Activated naive CD4-positive, alpha-beta T cell treated with anti-CD3 and anti-CD28 coated beads, Interleukin-2, amount 50 U/mL, for 24 hours (primary cell): ENCODE results near the gene SUSD4.

Source experiments
- H3K27ac Mint-ChIP-seq: one replicate; pipeline ENCODE4 v1.8.0; 2021; ENCODE audit warnings: mild to moderate bottlenecking, mixed read lengths
- H3K27me3 Mint-ChIP-seq: one replicate; pipeline ENCODE4 v1.8.0; 2021; ENCODE audit warnings: mixed read lengths
- H3K36me3 Mint-ChIP-seq: one replicate; pipeline ENCODE4 v1.8.0; 2021; ENCODE audit warnings: mixed read lengths
- H3K4me1 Mint-ChIP-seq: one replicate; pipeline ENCODE4 v1.8.0; 2021; ENCODE audit warnings: mixed read lengths
- H3K4me3 Mint-ChIP-seq: one replicate; pipeline ENCODE4 v1.8.0; 2021; ENCODE audit warnings: mild to moderate bottlenecking, mixed read lengths
- H3K9me3 Mint-ChIP-seq: one replicate; pipeline ENCODE4 v1.8.0; 2021; ENCODE audit warnings: mixed read lengths

SUSD4 gene

GRCh38 chr1:223201967-223202366 is 162.0 kb downstream of the SUSD4 start:
- H3K9me3 Mint-ChIP-seq: no peaks in the 10 kb centered on the region
- H3K36me3 Mint-ChIP-seq: no peaks in the 10 kb centered on the region
- H3K27me3 Mint-ChIP-seq: no peaks in the 10 kb centered on the region
- no peak overlapping the region for H3K4me3 Mint-ChIP-seq
- H3K4me1 Mint-ChIP-seq: peaks cover 30% of the 10 kb centered on the region
- peak overlapping the region; percentile 53 for H3K27ac Mint-ChIP-seq

GRCh38 chr1:223200903-223201302 is 163.1 kb downstream of the SUSD4 start:
- no peaks in the 10 kb centered on the region for H3K36me3 Mint-ChIP-seq
- H3K27ac Mint-ChIP-seq: no peak overlapping the region
- no peaks in the 10 kb centered on the region for H3K27me3 Mint-ChIP-seq
- H3K4me3 Mint-ChIP-seq: no peak overlapping the region
- no peaks in the 10 kb centered on the region for H3K9me3 Mint-ChIP-seq
- peaks cover 30% of the 10 kb centered on the region for H3K4me1 Mint-ChIP-seq

DNA sequence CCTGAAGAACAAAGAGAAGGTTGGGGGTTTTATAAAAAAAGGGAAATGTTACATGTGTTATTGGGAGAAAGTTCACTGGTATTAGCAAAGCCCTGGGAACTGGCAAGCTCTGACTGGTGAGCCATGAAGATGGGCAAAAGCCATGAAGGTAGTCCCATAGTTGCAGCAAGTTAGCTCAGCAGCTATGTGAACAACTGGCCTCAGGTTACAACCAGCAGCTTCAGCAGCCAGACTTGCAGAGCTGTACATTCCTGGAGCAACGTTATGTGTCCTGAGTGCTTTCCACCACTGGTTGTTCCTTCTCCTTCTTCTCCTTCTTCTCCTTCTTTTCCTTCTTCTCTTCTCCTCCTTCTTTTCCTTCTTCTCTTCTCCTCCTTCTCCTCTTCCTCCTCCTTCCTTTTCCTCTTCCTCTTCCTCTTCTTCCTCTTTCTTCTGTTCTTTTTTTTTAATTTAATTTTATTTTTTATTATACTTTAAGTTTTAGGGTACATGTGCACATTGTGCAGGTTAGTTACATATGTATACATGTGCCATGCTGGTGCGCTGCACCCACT is 164.8 kb downstream of the SUSD4 start:
- H3K4me1 Mint-ChIP-seq: peaks cover 41% of the 10 kb centered on the region
- H3K9me3 Mint-ChIP-seq: no peaks in the 10 kb centered on the region
- no peak overlapping the region for H3K4me3 Mint-ChIP-seq
- no peak overlapping the region for H3K27ac Mint-ChIP-seq
- H3K27me3 Mint-ChIP-seq: no peaks in the 10 kb centered on the region
- H3K36me3 Mint-ChIP-seq: no peaks in the 10 kb centered on the region

- Mint-ChIP-seq H3K4me1 (peaks cover 47% of the 10 kb centered on the region), H3K4me3 (no peak overlapping the region), H3K27me3 (no peaks in the 10 kb centered on the region), H3K36me3 (no peaks in the 10 kb centered on the region), H3K27ac (no peak overlapping the region), H3K9me3 (no peaks in the 10 kb centered on the region)
Observed at GRCh38 chr1:223198628-223198965, 165.4 kb downstream of the SUSD4 start.

- Mint-ChIP-seq H3K9me3 (no peaks in the 10 kb centered on the region), H3K27ac (peak overlapping the region; percentile 79), H3K36me3 (no peaks in the 10 kb centered on the region), H3K4me1 (peaks cover 52% of the 10 kb centered on the region), H3K27me3 (no peaks in the 10 kb centered on the region), H3K4me3 (no peak overlapping the region)
Observed at GRCh38 chr1:223197923-223198627, 165.9 kb downstream of the SUSD4 start.

GRCh38 chr1:223189903-223190724 is 173.9 kb downstream of the SUSD4 start:
- Mint-ChIP-seq H3K9me3 (no peaks in the 10 kb centered on the region), H3K4me1 (peaks cover 82% of the 10 kb centered on the region), H3K4me3 (peak overlapping the region; percentile 74), H3K27me3 (no peaks in the 10 kb centered on the region), H3K27ac (peak overlapping the region; percentile 97), H3K36me3 (peaks cover 5% of the 10 kb centered on the region)

DNA sequence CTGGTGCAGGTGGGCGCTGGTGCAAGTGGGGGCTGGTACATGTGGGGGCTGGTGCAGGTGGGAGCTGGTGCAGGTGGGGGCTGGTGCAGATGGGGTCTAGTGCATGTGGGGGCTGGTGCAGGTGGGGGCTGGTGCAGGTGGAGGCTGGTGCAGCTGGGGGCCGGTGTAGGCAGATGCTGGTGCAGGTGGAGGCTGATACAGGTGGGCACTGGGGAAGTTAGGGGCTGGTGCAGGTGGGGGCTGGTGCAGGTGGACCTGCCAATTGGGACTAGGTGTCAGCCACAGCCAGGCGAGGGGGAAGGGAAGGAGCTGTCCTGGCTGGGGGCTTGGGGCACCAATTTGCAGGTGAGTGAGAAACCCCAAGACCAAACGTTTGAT is 174.5 kb downstream of the SUSD4 start:
- no peaks in the 10 kb centered on the region for H3K27me3 Mint-ChIP-seq
- no peaks in the 10 kb centered on the region for H3K9me3 Mint-ChIP-seq
- peaks cover 85% of the 10 kb centered on the region for H3K4me1 Mint-ChIP-seq
- peaks cover 5% of the 10 kb centered on the region for H3K36me3 Mint-ChIP-seq
- peak overlapping the region; percentile 74 for H3K4me3 Mint-ChIP-seq
- peak overlapping the region; percentile 97 for H3K27ac Mint-ChIP-seq

- H3K36me3 Mint-ChIP-seq: peaks cover 5% of the 10 kb centered on the region
- H3K27me3 Mint-ChIP-seq: no peaks in the 10 kb centered on the region
- H3K4me1 Mint-ChIP-seq: peaks cover 86% of the 10 kb centered on the region
- no peaks in the 10 kb centered on the region for H3K9me3 Mint-ChIP-seq
- peak overlapping the region; percentile 52 for H3K27ac Mint-ChIP-seq
- no peak overlapping the region for H3K4me3 Mint-ChIP-seq
Observed at GRCh38 chr1:223188618-223189356, 175.2 kb downstream of the SUSD4 start.

GRCh38 chr1:223186800-223187199 is 177.2 kb downstream of the SUSD4 start:
- Mint-ChIP-seq H3K9me3 (no peaks in the 10 kb centered on the region), H3K27me3 (no peaks in the 10 kb centered on the region), H3K4me1 (peaks cover 86% of the 10 kb centered on the region), H3K4me3 (no peak overlapping the region), H3K27ac (no peak overlapping the region), H3K36me3 (peaks cover 5% of the 10 kb centered on the region)

DNA sequence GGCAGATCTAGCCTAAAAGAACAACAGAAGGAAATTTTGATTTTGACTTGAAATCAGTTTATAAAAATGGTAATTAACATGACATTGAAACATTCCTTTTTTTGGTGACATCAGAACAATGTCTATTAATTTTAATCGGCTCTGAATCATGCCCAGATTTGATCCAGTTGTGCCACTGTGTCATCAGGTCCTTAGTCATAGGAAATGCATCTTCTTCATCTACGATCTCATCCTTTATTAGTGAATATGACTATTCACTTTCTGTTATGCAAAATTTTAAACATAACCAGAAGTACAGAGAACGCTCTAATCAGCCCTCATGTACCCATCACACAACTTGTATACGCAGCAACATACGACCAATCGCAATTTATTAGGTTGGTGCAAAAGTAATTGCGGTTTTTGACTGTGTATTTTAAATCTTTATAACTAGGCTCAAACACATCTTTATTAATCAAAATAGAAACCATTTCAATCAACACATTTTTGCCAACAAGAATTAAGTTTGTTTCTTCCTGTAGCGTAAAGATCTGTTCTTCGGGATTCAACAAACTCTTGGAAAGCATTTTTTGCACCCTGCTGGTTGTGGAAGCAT is 180.6 kb downstream of the SUSD4 start:
- Mint-ChIP-seq H3K27ac (peak overlapping the region; percentile 85), H3K4me3 (no peak overlapping the region), H3K27me3 (no peaks in the 10 kb centered on the region), H3K4me1 (peaks cover 77% of the 10 kb centered on the region), H3K36me3 (peaks cover 3% of the 10 kb centered on the region), H3K9me3 (no peaks in the 10 kb centered on the region)

DNA sequence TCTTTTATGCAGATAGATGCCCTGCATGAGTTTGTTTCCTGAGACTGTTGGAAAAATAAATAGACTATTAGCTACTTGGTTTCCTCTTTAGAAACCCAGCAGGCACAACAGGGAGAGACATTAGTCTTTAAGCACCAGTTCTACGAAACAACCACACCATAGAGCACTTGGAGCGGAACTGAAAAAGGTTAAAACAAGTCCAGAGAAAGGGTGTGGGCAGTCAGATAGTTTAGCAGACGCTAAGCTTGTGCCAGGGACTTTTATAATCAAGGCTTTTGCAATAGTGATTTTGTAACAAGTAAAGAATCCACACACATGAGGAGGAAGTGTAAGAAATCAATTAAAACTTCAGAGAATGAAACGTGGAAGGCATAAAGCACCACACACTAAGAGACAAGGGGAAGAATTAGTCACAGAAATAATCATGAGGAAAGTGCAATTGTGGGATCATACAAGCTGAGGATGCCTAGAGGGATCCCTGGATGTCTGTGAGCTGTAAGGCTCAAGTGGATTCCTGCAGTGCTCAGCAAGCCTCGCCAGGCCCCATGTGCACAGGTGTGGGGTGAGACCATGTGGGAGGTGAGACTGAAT is 183.2 kb downstream of the SUSD4 start:
- peaks cover 68% of the 10 kb centered on the region for H3K4me1 Mint-ChIP-seq
- no peaks in the 10 kb centered on the region for H3K27me3 Mint-ChIP-seq
- H3K4me3 Mint-ChIP-seq: no peak overlapping the region
- no peaks in the 10 kb centered on the region for H3K36me3 Mint-ChIP-seq
- no peaks in the 10 kb centered on the region for H3K9me3 Mint-ChIP-seq
- peak overlapping the region; percentile 42 for H3K27ac Mint-ChIP-seq

DNA sequence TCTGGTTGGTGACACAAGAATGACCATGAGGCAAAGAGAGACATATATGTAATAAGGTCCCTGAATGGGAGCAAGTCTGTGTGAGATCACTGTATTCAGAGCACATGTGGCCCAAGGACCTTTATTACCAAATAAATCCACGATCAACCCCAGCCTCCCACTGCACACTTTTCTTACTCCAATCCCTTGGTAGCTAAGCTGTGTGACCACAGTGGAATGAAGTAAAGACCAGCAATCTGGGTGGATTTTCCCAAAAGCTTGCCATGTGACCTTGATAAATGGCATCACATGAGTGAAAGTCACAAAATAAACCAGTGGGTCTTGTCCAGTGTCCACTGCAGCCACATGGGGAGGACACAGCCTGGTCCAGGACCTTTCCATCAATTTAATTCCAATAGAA is 184.2 kb downstream of the SUSD4 start:
- Mint-ChIP-seq H3K9me3 (no peaks in the 10 kb centered on the region), H3K4me3 (no peak overlapping the region), H3K27me3 (no peaks in the 10 kb centered on the region), H3K27ac (no peak overlapping the region), H3K36me3 (no peaks in the 10 kb centered on the region), H3K4me1 (peaks cover 66% of the 10 kb centered on the region)

DNA sequence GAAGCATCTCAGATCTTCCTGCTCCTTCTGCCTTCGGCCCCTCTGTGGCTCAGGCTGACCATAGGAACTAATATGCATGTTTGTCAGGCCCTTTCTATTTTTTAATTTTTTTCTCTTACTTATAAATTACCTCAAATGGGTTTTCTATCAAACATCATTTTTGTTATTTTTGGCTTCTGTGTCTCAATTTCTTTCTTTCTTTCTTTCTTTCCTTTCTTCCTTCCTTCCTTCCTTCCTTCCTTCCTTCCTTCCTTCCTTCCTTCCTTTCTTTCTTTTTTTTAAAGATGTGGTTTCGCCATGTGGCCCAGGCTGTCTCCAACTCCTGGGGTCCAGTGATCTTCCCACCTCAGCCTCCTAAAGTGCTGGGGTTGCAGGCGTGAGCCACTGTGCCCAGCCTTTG is 184.7 kb downstream of the SUSD4 start:
- Mint-ChIP-seq H3K27ac (peak overlapping the region; percentile 46), H3K27me3 (no peaks in the 10 kb centered on the region), H3K36me3 (no peaks in the 10 kb centered on the region), H3K4me1 (peaks cover 61% of the 10 kb centered on the region), H3K9me3 (no peaks in the 10 kb centered on the region), H3K4me3 (no peak overlapping the region)

- Mint-ChIP-seq H3K9me3 (no peaks in the 10 kb centered on the region), H3K27ac (no peak overlapping the region), H3K36me3 (no peaks in the 10 kb centered on the region), H3K27me3 (no peaks in the 10 kb centered on the region), H3K4me1 (peaks cover 49% of the 10 kb centered on the region), H3K4me3 (no peak overlapping the region)
Observed at GRCh38 chr1:223177681-223178080, 186.3 kb downstream of the SUSD4 start.

DNA sequence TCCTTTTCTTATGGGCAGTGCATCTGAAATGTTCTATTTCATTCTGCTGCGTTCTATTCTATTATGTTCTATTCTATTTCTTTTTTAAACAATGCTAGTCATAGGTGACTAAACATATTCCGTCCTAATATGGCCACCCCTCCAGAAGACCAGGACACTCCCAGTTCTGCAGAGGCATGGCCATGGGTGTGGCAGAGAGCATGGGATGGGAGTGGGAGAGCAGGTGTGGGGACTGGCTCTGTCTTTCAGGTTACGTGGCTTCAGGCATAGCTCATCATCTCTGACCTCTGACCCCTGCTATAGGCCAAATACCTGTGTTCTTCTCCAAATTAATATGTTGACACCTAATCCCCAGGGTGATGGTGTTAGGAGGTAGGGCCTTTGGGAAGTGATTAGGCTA is 187.5 kb downstream of the SUSD4 start:
- Mint-ChIP-seq H3K27ac (no peak overlapping the region), H3K9me3 (no peaks in the 10 kb centered on the region), H3K4me3 (no peak overlapping the region), H3K4me1 (peaks cover 38% of the 10 kb centered on the region), H3K36me3 (no peaks in the 10 kb centered on the region), H3K27me3 (no peaks in the 10 kb centered on the region)
